Measurements from ENCODE around the gene VEGFA. TPM values are rescaled to one million over a fixed set of nuclear protein-coding genes. Genes with fewer than 3 reads are reported as not detected.
A peak's percentile ranks its signal among the peaks of the same experiment; 100 is the strongest.

Gene VEGFA
- total and polyA plus RNA-seq, 2 of the 8 experiments (the other 6 are each of a cell fraction or from before 2014, with no cell fraction given): 42.2 to 58.5 TPM

- H3K4me3 ChIP-seq (ENCODE audit: extremely low read depth in 1 of 4, insufficient read depth in 2 of 4, low read depth in 3 of 4, low read length in 4 of 4): no peak overlapping the region
- DNase-seq (ENCODE audit: low read depth in 1 of 2, low spot score in 2 of 2) (no peak), FAIRE-seq (no peak)
- H2BK12ac ChIP-seq (ENCODE audit: low read depth, low read length): peak overlapping the region; percentile 88; the same call in 1 of the 2 replicates
- no peak overlapping the region for H2BK120ac ChIP-seq (replicated peaks; ENCODE audit: low read depth, low read length)
- H2AFZ ChIP-seq (ENCODE audit: low read length): no peak overlapping the region
- ChIA-PET CTCF (ENCODE audit: partially characterized antibody) (interaction anchor here (0.7 to 5.1 kb wide), 7 partner anchors 13 to 342 kb away, joined by 3 to 31 read pairs (median 5); partner anchors contain the start of gene VEGFA), POLR2A (ENCODE audit: partially characterized antibody) (interaction anchor here (1.0 to 2.4 kb wide), 6 partner anchors 8 to 63 kb away, joined by 3 to 8 read pairs (median 3); no protein-coding TSS in a partner anchor)
- no peak overlapping the region; the same call in 1 of the 2 replicates for H4K8ac ChIP-seq (ENCODE audit: extremely low read depth, insufficient read depth, low read length)
- no peak overlapping the region for H3K27ac ChIP-seq (ENCODE audit: low read depth, low read length)
- H4K5ac ChIP-seq (ENCODE audit: insufficient read length, low read depth, low read length): no peak overlapping the region
- H3K27me3 ChIP-seq (replicated peaks in 1 of 4; ENCODE audit: control insufficient read depth in 3 of 4, extremely low read depth in 1 of 4, insufficient read depth in 3 of 4, low read length in 3 of 4): no peaks in the 10 kb centered on the region
- H2BK15ac ChIP-seq (ENCODE audit: low read length): peak overlapping the region; percentile 93
- H4K20me1 ChIP-seq (replicated peaks in 1 of 2; ENCODE audit: control insufficient read depth in 1 of 2, insufficient read depth in 2 of 2, low read length in 2 of 2): peaks cover 0 to 3% of the 10 kb centered on the region in 2 experiments
- H2BK20ac ChIP-seq (ENCODE audit: low read length): no peak overlapping the region
- H3K4me2 ChIP-seq (ENCODE audit: insufficient read depth in 1 of 2, low read depth in 2 of 2, low read length in 2 of 2): no peak overlapping the region
- peak overlapping the region; percentile 83 for H4K91ac ChIP-seq (replicated peaks; ENCODE audit: insufficient read length, low read length)
- H2BK5ac ChIP-seq (ENCODE audit: low read depth, low read length): peak overlapping the region; percentile 20; the same call in 1 of the 2 replicates
- no peaks in the 10 kb centered on the region for H3K79me2 ChIP-seq (ENCODE audit: control insufficient read depth in 1 of 2, insufficient read depth in 2 of 2, low read length in 2 of 2)
- H3K9me3 ChIP-seq (ENCODE audit: insufficient read depth in 2 of 2, low read depth in 1 of 2, low read length in 1 of 2): no peaks in the 10 kb centered on the region
- peak overlapping the region; percentile 99 for H3K56ac ChIP-seq (replicated peaks; ENCODE audit: insufficient read length, low read depth, low read length)
- peak overlapping the region; percentile 95 for H2AK5ac ChIP-seq (ENCODE audit: low read depth, low read length)
- H3K18ac ChIP-seq (ENCODE audit: extremely low read depth, low read length): no peak overlapping the region
- H3K23me2 ChIP-seq (ENCODE audit: low read depth, low read length): peaks cover 7% of the 10 kb centered on the region; the same call in 1 of the 2 replicates
- no peaks in the 10 kb centered on the region for H3K79me1 ChIP-seq (ENCODE audit: low read depth, low read length)
- no peaks in the 10 kb centered on the region for H3K36me3 ChIP-seq (ENCODE audit: control insufficient read depth in 2 of 4, insufficient read depth in 4 of 4, low read length in 3 of 4)
- 75% methylated on average over 3 of the region's 3 CpGs; no CpG with 5 or more reads in 1 of the 2 experiments for WGBS, 2 experiments (ENCODE audit: extremely low coverage in 1 of 2, insufficient coverage in 1 of 2, insufficient read length in 1 of 2, insufficient replicate concordance in 2 of 2, low coverage in 1 of 2, low lambda C conversion rate in 2 of 2, missing lambda C conversion rate in 1 of 2)
- TF ChIP-seq JUND (IDR thresholded peaks at IDR 0.05; ENCODE audit: low read length) (no peak), TAF7 (optimal IDR thresholded peaks at IDR 0.05; ENCODE audit: borderline replicate concordance, low read depth, low read length) (no peak)
- no peak overlapping the region for H3K14ac ChIP-seq (ENCODE audit: insufficient read length)
- H3K23ac ChIP-seq (ENCODE audit: insufficient read length): peak overlapping the region; percentile 22
- H3K4ac ChIP-seq (replicated peaks; ENCODE audit: insufficient read length, low read depth, low read length): no peak overlapping the region
- H3K9ac ChIP-seq (replicated peaks in 1 of 4; ENCODE audit: extremely low read depth in 1 of 4, low read depth in 3 of 4, low read length in 3 of 4): no peak overlapping the region
- peaks cover 0 to 19% (median under 1%) of the 10 kb centered on the region in 4 experiments; a peak in 3 of 7 replicates for H3K4me1 ChIP-seq (replicated peaks in 1 of 4; ENCODE audit: control insufficient read depth in 3 of 4, insufficient read depth in 4 of 4, low read length in 3 of 4)
Measured at GRCh38 chr6:43738267-43738676, 31.7 kb upstream of the VEGFA start.
